HEK293T (cell line): ENCODE data around the gene ANGPT4.

Experiments used
- ARNT ChIP-seq: fragments of 450-650 bp; IDR thresholded peaks from 2 replicates; pipeline ENCODE4 v1.6.1; 2017; ENCODE audit warnings: mild to moderate bottlenecking
- BHLHE40 ChIP-seq: fragments of 450-650 bp; IDR thresholded peaks from 2 replicates; pipeline ENCODE4 v1.6.1; 2016; ENCODE audit warnings: mild to moderate bottlenecking, moderate library complexity, borderline replicate concordance
- CTBP1 ChIP-seq: fragments of 450-650 bp; IDR thresholded peaks from 2 replicates; pipeline ENCODE4 v1.6.1; 2016; ENCODE audit warnings: borderline replicate concordance
- ELF4 ChIP-seq: fragments of 450-650 bp; IDR thresholded peaks from 2 replicates; pipeline ENCODE4 v1.6.1; 2017; ENCODE audit warnings: antibody characterized with exemption
- FOXA1 ChIP-seq: fragments of 450-650 bp; IDR thresholded peaks from 2 replicates; pipeline ENCODE4 v1.6.1; 2016; ENCODE audit warnings: mild to moderate bottlenecking
- FOXK2 ChIP-seq: fragments of 450-650 bp; IDR thresholded peaks from 2 replicates; pipeline ENCODE4 v1.6.1; 2016; ENCODE audit warnings: mild to moderate bottlenecking
- FOXM1 ChIP-seq: fragments of 450-650 bp; IDR thresholded peaks from 2 replicates; pipeline ENCODE4 v1.6.1; 2017; ENCODE audit warnings: mild to moderate bottlenecking, borderline replicate concordance
- HDGF ChIP-seq: fragments of 450-650 bp; IDR thresholded peaks from 2 replicates; pipeline ENCODE4 v1.6.1; 2017; ENCODE audit warnings: antibody characterized with exemption, borderline replicate concordance
- NFRKB ChIP-seq: fragments of 450-650 bp; IDR thresholded peaks from 2 replicates; pipeline ENCODE4 v1.6.1; 2016; ENCODE audit warnings: mild to moderate bottlenecking, moderate library complexity
- SP1 ChIP-seq: fragments of 450-650 bp; IDR thresholded peaks from 2 replicates; pipeline ENCODE4 v1.6.1; 2017
- SUZ12 ChIP-seq: fragments of 450-650 bp; IDR thresholded peaks from 2 replicates; pipeline ENCODE4 v1.6.1; 2016; ENCODE audit warnings: mild to moderate bottlenecking
- TARDBP ChIP-seq: fragments of 450-650 bp; IDR thresholded peaks from 2 replicates; pipeline ENCODE4 v1.6.1; 2016
- TF ChIP-seq, protein P1 (sequence below): fragments of 450-650 bp; IDR thresholded peaks from 2 replicates; pipeline ENCODE4 v1.6.1; 2016

- TF ChIP-seq, protein P1, sequence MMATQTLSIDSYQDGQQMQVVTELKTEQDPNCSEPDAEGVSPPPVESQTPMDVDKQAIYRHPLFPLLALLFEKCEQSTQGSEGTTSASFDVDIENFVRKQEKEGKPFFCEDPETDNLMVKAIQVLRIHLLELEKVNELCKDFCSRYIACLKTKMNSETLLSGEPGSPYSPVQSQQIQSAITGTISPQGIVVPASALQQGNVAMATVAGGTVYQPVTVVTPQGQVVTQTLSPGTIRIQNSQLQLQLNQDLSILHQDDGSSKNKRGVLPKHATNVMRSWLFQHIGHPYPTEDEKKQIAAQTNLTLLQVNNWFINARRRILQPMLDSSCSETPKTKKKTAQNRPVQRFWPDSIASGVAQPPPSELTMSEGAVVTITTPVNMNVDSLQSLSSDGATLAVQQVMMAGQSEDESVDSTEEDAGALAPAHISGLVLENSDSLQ, result no peak
- no peak for TF ChIP-seq HDGF
- TF ChIP-seq FOXA1, result no peak
- no peak for TF ChIP-seq ARNT
- no peak for TF ChIP-seq CTBP1
- no peak for TF ChIP-seq BHLHE40
- no peak for TF ChIP-seq FOXM1
- TF ChIP-seq SUZ12, result no peak
- no peak for TF ChIP-seq SP1
- TF ChIP-seq ELF4, result no peak
- no peak for TF ChIP-seq TARDBP
- no peak for TF ChIP-seq FOXK2
- no peak for TF ChIP-seq NFRKB
Measured at GRCh38 chr20:839626-840025, 76.5 kb downstream of the ANGPT4 start.
